Raji (cell line): ENCODE results near the gene MPIG6B.
A peak's percentile ranks its signal among the peaks of the same experiment; 100 is the strongest.

Experiments
- POLR2A ChIP-seq: IDR thresholded peaks from 2 replicates; pipeline ENCODE4 v1.6.1; 2011; ENCODE audit warnings: low read depth, low read length, control low read depth; ENCODE audit not compliant: insufficient read depth

The MPIG6B gene

DNA sequence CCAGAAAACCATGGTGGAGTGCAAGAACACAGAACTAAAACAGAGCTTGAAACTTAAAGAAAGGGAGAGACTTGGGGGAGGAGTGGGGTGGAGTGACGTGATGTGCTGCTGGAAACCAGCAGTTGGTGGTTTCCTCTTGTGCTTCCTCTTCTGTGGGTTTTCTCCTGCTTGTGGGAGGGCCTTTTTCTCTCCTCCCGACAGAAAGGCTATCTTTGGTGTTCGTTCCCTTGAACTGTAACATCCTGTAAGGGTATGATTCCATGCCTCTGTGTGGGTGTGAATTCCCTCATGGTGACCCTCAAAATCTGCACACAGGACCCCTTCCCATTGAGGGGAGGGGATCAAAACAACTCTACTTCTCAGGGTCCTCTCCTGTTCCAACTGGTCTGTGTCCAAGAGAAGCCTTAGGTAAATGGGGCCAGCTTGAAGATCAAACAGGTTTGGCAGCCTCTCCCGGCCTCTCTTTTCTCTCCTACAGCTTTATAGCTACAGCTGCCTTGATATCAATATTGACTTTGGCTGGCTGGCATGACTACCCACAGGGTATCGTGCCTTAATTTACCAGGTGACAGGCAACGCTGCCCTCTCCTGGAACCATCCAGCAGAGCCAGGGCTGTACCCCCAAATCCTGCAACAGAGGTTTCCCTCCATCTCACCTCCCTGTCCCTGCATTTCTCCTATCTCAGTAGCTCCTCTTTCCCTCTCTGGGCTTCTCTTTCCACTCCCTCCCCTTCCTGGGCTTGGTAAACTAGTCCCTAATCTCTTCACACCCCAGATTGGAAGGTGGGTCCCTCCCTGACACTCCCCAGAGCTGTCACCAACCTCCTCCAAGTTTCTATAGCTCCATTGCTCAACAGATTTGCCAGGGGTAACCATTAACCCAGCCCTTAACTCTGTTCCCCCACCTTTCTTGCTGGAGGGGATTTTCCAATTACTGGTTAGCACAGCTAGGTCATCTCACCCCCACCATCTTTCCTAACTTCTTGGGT, 15.1 kb downstream of the MPIG6B start:
- peak; percentile 56 for TF ChIP-seq POLR2A

GRCh38 chr6:31739639-31740396, 16.6 kb downstream of the MPIG6B start, which contains the start of gene MSH5:
MSH5 (plus strand) TSS chr6:31740005; CDS start chr6:31740467, 462 bp downstream.
- TF ChIP-seq POLR2A, result peak; percentile 85

DNA sequence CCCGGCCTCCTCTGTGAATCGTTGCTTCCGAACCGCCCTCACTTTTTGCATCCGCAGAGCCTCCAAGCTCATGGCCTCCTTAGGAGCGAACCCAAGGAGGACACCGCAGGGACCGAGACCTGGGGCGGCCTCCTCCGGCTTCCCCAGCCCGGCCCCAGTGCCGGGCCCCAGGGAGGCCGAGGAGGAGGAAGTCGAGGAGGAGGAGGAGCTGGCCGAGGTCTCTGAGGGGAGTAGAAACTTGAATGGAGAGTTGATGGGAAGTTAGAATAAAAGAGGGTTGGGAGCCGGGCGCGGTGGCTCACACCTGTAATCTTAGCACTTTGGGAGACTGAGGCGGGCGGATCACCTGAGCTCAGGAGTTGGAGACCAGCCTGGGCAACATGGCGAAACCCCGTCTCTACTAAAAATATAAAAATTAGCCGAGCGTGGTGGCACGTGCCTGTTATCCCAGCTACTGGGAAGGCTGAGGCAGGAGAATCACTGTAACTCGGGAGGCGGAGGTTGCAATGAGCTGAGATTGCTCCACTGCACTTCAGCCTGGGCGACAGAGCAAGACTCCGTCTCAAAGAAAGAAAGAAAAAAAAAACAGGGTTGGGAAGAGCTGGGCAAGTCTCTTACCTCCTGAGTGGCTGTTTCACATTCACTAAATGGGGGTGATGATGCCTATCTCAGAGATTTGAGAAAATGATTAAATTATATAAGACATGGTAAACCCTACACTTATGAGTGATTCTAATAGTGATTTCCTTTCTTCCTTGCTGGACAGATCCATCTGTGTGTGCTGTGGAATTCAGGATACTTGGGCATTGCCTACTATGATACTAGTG, 17.4 kb downstream of the MPIG6B start:
- no peak for TF ChIP-seq POLR2A

DNA sequence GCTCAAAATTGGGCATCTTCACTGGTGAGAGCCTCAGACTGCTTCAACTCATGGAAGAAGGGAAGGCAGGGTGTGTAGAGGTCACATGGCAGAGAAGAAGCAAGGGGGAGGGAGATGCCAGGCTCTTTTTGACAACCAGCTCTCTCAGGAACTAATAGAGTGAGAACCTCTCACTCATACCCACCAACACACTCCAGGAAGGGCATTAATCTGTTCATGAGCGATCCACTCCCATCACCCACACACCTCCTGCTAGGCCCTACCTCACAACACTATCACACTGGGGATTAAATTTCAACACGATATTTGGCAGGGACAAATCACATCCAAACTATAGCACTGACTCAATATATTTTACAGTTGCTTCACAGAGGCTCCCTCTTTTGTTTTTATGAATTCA, 18.6 kb downstream of the MPIG6B start:
- no peak for TF ChIP-seq POLR2A

GRCh38 chr6:31742894-31743293, 19.7 kb downstream of the MPIG6B start:
- no peak for TF ChIP-seq POLR2A

DNA sequence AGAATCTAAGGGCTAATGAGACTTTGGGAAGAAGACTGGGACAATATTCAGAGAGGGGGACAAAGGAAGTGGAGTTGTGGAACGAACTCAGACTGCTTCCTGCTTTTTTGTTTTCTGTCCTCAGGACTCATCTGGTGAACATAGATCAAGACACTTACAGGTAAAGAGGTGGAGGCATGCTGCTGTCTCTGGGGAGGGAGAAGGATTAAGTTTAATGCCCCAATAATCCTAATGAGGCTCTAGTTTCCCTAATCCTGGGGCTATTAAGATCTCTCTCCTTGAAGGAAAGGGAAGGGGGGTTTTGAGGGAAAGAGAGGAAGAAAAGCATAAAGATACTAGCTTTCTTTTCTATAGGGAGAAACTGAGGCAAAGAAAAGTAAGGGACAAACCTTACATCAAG, 21.2 kb downstream of the MPIG6B start:
- no peak for TF ChIP-seq POLR2A

DNA sequence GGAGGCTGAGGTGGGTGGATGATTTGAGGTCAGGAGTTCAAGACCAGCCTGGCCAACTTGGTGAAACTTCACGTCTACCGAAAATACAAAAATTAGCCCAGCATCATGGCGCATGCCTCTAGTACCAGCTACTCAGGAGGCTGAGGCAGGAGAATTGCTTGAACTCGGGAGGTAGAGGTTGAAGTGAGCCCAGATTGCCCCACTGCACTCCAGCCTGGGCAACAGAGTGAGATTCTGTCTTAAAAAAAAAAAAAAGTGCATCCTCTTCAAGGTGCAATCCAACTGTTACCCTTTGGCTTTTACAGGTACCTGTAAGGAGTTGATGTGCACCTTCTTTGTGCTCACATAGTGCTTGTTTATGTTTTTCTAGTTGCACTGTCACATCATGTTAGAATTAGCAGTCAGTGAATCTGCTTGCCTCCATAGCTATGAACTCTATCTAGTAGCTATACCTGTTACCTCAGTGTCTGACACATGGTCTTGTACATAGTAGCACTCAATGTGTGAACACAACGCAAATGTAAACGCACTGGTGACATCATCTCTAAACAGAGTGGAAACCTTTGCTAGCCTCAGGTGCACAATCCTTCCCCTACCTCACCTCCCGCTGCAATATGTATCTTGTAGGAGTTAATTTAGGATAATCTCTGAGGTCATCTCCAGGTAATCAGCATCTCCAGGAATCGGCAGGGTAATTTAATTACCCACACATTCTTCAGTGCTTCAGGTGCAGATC, 26.3 kb downstream of the MPIG6B start:
- TF ChIP-seq POLR2A, result no peak

GRCh38 chr6:31750411-31751022, 27.3 kb downstream of the MPIG6B start:
- TF ChIP-seq POLR2A, result no peak

DNA sequence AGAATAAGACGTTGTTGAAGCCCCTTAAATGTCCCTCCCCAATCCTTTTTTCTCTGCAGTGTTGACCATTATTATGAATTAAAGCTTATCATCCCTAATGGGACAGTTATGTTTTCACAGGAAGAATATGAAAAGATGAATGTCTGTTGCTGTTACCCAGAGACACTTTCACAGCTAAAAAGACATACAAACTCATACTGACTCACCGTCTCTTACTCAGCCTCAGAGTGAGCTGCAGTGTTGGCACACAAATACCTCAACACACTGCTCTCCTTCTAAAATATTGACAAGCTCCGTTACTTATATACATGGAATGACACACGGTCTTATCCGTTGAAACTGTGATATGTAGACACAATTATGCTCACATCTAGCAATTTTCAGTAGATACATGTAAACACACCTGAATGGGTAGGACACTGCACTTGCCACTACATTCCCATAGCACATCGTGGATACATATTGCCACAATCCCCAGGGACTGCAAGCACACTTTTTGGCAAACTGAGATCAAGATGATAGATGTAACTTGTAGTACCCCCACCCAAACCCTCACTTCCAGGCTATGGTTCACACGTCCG, 29.7 kb downstream of the MPIG6B start:
- TF ChIP-seq POLR2A, result no peak

DNA sequence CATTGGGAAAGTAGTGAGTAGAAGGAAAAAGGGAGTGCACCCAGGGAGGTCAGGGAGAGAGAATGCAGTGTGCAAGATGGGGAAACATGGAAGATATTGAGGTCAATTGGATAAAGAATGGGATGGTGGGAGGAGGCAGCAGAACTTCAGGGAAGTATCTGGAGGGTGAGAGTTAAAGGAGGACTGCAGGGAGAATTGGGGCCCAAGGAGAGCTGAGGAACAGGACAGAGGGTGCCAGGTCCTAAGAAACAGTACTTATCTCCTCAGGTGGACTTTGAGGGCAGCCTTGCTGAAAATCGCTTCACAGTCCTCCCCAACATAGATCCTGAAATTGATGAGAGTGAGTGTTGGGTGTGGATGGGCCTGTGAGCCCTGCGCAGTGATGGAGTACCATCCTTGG, 35.1 kb downstream of the MPIG6B start:
- no peak for TF ChIP-seq POLR2A

- no peak for TF ChIP-seq POLR2A
Observed at GRCh38 chr6:31760790-31761189, 37.6 kb downstream of the MPIG6B start.

DNA sequence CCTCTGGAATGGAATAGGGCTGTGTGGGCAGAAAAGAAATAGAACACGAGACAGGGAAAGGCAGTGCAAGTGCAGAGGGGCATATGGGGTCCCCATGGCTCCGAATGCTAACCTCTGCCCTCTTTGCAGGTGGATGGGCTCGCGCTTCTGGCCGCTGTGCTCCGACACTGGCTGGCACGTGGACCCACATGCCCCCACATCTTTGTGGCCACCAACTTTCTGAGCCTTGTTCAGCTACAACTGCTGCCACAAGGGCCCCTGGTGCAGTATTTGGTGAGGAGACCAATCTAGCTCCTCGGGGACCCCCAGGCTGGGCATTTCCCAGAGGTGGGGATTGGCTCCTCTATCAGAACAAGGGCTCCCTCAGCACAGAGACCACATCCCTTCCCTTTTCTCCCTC, 38.2 kb downstream of the MPIG6B start:
- TF ChIP-seq POLR2A, result no peak

DNA sequence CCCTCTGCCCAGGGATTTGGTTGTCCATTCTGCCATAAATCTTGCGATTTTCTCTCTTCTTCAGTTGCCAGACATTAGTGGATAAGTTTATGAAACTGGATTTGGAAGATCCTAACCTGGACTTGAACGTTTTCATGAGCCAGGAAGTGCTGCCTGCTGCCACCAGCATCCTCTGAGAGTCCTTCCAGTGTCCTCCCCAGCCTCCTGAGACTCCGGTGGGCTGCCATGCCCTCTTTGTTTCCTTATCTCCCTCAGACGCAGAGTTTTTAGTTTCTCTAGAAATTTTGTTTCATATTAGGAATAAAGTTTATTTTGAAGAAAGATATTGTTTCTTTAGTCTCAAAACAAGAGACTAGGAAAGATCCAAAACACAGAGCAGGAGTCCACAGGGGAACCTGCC, 39.2 kb downstream of the MPIG6B start, which contains the start of gene SAPCD1:
TSS of gene SAPCD1 (plus strand) at position 301 of the 400 bp plus-strand sequence. CDS start 399 bp downstream, outside the sequence.
- TF ChIP-seq POLR2A, result no peak

DNA sequence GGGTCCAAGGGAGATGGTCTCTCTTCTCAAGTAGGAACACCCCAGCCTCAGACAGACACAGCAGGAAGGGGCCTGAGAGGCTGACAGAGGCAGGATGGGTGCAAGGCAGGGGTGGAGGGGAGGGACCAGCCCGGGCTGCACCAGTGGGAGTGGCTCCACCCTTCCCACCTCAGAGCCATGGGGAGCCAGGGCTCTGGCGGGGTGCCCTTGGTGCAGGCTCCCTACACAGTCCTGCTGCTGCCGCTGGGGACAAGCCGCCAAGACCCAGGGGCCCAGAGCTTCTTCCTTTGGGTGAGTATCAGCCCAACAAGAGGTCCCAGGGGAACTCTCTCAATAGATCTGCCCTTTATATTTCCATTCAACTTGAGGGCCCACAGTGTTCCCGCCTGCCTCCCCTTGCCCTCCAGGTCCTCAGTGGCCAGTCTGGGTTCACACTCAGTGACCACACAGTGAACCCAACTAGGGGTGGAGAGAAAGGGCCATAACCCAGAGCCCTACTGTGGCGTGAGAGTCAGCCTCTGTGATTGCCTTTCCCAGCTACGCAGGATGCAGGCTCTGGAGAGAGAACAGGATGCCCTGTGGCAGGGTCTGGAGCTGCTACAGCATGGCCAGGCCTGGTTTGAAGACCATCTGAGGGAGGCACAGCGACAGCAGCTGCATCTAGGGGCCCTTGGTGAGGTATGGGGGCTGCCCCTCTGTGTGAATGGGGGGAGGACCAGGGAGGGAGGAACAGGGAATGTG, 39.9 kb downstream of the MPIG6B start:
- TF ChIP-seq POLR2A, result no peak
